ENCODE results near the gene BTBD19.

The BTBD19 gene

DNA sequence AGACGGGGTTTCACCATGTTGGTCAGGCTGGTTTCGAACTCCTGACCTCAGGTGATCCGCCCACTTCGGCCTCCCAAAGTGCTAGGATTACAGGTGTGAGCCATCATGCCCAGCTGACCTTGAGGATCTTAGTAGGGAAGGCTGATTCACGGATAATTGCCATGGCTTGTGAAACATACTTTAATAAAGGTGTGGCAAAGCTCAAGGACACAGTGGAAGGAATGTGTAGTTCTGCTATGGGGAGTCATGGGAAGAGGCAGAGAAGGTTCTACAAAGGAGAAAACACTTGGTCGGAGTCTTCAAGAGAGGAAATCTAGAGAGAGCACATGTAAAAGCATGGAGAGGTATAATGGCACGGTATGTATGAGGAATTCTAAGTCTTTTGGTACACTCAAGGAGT lies 47.4 kb downstream of the BTBD19 start:
- DNase-seq, result no peak
- Histone ChIP-seq H3K27ac (no peak overlapping the region), H3K27me3 (replicated peaks) (no peaks in the 10 kb centered on the region), H3K4me3 (ENCODE audit: low read depth, low read length) (no peak overlapping the region), H3K36me3 (replicated peaks) (peaks cover 10% of the 10 kb centered on the region)
- TF ChIP-seq, protein P1, sequence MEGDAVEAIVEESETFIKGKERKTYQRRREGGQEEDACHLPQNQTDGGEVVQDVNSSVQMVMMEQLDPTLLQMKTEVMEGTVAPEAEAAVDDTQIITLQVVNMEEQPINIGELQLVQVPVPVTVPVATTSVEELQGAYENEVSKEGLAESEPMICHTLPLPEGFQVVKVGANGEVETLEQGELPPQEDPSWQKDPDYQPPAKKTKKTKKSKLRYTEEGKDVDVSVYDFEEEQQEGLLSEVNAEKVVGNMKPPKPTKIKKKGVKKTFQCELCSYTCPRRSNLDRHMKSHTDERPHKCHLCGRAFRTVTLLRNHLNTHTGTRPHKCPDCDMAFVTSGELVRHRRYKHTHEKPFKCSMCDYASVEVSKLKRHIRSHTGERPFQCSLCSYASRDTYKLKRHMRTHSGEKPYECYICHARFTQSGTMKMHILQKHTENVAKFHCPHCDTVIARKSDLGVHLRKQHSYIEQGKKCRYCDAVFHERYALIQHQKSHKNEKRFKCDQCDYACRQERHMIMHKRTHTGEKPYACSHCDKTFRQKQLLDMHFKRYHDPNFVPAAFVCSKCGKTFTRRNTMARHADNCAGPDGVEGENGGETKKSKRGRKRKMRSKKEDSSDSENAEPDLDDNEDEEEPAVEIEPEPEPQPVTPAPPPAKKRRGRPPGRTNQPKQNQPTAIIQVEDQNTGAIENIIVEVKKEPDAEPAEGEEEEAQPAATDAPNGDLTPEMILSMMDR (IDR thresholded peaks at IDR 0.05; ENCODE audit: low read depth, low read length, missing control alignments), result no peak
- in situ Hi-C loops (cut with HindIII; ENCODE audit: low pct_ligation_motif_present, low sequenced_read_pairs), result no loop called here

- Histone ChIP-seq H3K4me3 (ENCODE audit: low read depth, low read length) (no peak overlapping the region), H3K36me3 (replicated peaks) (peaks cover 10% of the 10 kb centered on the region), H3K27me3 (replicated peaks) (no peaks in the 10 kb centered on the region), H3K27ac (no peak overlapping the region)
- DNase-seq, result no peak
- TF ChIP-seq, protein P1 (IDR thresholded peaks at IDR 0.05; ENCODE audit: low read depth, low read length, missing control alignments), result no peak
- in situ Hi-C loops (cut with HindIII; ENCODE audit: low pct_ligation_motif_present, low sequenced_read_pairs), result no loop called here
These were observed 49.1 kb downstream of the BTBD19 start for GRCh38 chr1:44857446-44857845.

DNA sequence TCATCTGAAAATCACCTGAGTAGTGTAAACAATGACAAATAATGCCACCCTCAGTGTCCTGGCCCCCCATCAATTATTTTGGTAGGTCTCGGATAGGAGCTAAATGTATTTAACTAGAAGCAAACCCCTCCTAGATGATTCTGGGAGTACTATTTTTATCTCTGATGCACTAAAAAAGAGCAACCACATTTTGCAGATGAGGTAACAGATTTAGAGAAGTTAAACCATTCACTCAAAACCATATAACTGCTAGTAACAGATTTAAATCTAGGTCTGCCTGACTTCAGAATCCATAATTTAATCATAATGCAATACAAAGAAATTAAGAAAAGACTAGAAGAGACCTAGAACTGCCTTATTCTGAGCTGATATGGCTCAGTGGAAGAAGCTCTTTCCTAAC lies 52.0 kb downstream of the BTBD19 start:
- in situ Hi-C loops (cut with HindIII; ENCODE audit: low pct_ligation_motif_present, low sequenced_read_pairs), result no loop called here
- no peak for DNase-seq
- Histone ChIP-seq H3K27me3 (replicated peaks) (no peaks in the 10 kb centered on the region), H3K36me3 (replicated peaks) (peaks cover 10% of the 10 kb centered on the region), H3K4me3 (ENCODE audit: low read depth, low read length) (no peak overlapping the region), H3K27ac (no peak overlapping the region)
- TF ChIP-seq, protein P1 (IDR thresholded peaks at IDR 0.05; ENCODE audit: low read depth, low read length, missing control alignments), result no peak

DNA sequence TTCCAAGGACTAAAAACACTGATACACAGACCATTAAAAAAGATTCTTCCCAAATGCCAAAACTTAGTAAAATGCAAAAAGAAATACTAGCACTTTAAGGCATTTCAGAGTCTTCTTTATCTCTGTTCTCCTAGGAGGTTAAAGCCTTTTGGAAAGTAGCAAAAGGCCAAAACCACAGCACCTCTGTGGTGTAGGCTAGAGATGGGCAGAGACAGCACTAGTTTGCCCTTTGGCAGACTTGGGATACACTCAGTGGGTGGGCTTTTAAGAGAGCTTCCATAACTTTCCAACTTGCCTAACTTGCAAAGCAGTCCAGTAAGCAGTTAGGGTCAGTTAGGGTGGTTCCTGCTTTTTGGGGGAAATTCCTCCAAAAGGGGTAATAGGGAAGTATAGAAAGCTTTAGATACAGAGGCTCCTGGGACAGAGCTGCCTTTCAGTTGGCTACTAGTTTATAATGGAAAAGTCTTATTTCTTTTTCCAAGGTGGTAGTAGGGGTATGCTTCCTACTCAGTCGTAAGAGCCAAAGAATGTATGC lies 52.6 kb downstream of the BTBD19 start:
- Histone ChIP-seq H3K4me3 (ENCODE audit: low read depth, low read length) (no peak overlapping the region), H3K27ac (no peak overlapping the region), H3K27me3 (replicated peaks) (no peaks in the 10 kb centered on the region), H3K36me3 (replicated peaks) (peaks cover 8% of the 10 kb centered on the region)
- TF ChIP-seq, protein P1 (IDR thresholded peaks at IDR 0.05; ENCODE audit: low read depth, low read length, missing control alignments), result no peak
- in situ Hi-C loops (cut with HindIII; ENCODE audit: low pct_ligation_motif_present, low sequenced_read_pairs), result no loop called here
- no peak for DNase-seq

- Histone ChIP-seq H3K27ac (no peak overlapping the region), H3K27me3 (replicated peaks) (no peaks in the 10 kb centered on the region), H3K36me3 (replicated peaks) (no peaks in the 10 kb centered on the region), H3K4me3 (ENCODE audit: low read depth, low read length) (no peak overlapping the region)
- TF ChIP-seq, protein P1 (IDR thresholded peaks at IDR 0.05; ENCODE audit: low read depth, low read length, missing control alignments), result no peak
- in situ Hi-C loops (cut with HindIII; ENCODE audit: low pct_ligation_motif_present, low sequenced_read_pairs), result no loop called here
- DNase-seq, result peak; percentile 23
These were observed 54.6 kb downstream of the BTBD19 start for GRCh38 chr1:44862829-44863401.
